BLaER1 treated with 17β-estradiol and CSF1 and Interleukin-3, amounts not matched to agents 10 nM and 100 nM (cell line): Measurements from ENCODE around the gene UBE4B.

Experiments
- H3K27ac ChIP-seq, 11 experiments: shearing (Covaris generic); formaldehyde crosslinking; 2 replicates each; pipeline ENCODE4 v1.8.1; 2022
- H3K27me3 ChIP-seq, 11 experiments: shearing (Covaris generic); formaldehyde crosslinking; 2 replicates each; pipeline ENCODE4 v1.8.1; 2022
- H3K36me3 ChIP-seq, 11 experiments: shearing (Covaris generic); formaldehyde crosslinking; 2 replicates each; pipeline ENCODE4 v1.8.1; 2022
- H3K4me1 ChIP-seq, 10 experiments: shearing (Covaris generic); formaldehyde crosslinking; 2 replicates each; pipeline ENCODE4 v1.8.1; 2022
- H3K4me2 ChIP-seq, 11 experiments: shearing (Covaris generic); formaldehyde crosslinking; 2 replicates each; pipeline ENCODE4 v1.8.1; 2022
- H3K4me3 ChIP-seq, 10 experiments: shearing (Covaris generic); formaldehyde crosslinking; 2 replicates each; pipeline ENCODE4 v1.8.1; 2022
- H3K9ac ChIP-seq, 11 experiments: shearing (Covaris generic); formaldehyde crosslinking; 2 replicates each; pipeline ENCODE4 v1.8.1; 2022
- H3K9me3 ChIP-seq, 11 experiments: shearing (Covaris generic); formaldehyde crosslinking; replicated peaks in 1 of 11; 2 replicates each; pipeline ENCODE4 v1.8.1; 2022
- H4K20me1 ChIP-seq, 11 experiments: shearing (Covaris generic); formaldehyde crosslinking; 2 replicates each; pipeline ENCODE4 v1.8.1; 2022
- Cebpa-rat ChIP-seq, 11 experiments: shearing (Covaris generic); IDR thresholded peaks; 2 replicates each; pipeline ENCODE4 v1.8.1; 2022

The UBE4B gene

DNA sequence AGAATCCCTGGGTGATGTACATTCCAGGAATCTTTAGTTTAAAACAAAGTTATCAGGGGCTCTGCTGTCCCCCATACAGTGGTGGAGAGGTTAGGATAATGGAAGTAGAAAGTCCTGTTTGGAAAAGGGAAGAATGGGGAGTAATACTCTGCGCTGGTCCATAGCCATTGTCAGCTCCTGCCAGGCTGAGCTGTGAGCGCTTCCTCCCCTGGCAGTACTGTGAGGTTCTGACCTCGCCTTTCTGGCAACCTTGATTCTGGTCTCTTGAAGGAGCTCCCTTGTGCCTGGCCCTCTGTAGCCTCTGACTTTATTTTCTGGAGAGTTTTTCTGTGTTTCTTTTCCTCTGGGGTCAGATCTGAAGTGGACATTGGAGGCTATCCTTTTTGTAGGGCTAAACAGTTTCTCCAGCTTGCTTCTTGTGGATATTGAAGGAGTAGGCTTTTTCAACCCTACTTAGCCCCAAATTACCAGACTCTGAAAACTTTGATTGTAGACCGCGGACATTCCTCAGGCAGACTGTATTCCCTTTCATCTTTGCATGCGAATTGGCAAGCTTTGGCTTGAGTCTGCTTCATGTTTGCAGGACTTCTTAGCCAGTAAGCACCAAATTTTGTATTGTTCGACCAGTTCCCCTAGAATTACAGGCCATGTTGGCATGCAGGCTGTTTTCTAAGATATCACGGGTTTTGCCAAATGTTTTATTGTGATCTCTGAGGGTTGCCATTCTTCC lies 13.8 kb downstream of the UBE4B start:
- Histone ChIP-seq H3K9me3 (no peaks in the 10 kb centered on the region), H3K9ac (no peak overlapping the region), H3K27me3 (no peaks in the 10 kb centered on the region), H3K4me3 (no peak overlapping the region), H3K4me1 (peaks cover 0 to 23% (median 14%) of the 10 kb centered on the region in 10 experiments; a peak in 12 of 20 replicates), H3K27ac (no peak overlapping the region; a peak in 1 of 22 replicates), H4K20me1 (peaks cover 0 to 100% (median 97%) of the 10 kb centered on the region in 11 experiments; a peak in 20 of 22 replicates), H3K4me2 (peak overlapping the region in 5 of 11 experiments; percentile 3 to 48 (median 15); a peak in 2 of 22 replicates), H3K36me3 (peaks cover 52 to 86% (median 73%) of the 10 kb centered on the region in 11 experiments)
- no peak for TF ChIP-seq Cebpa-rat (IDR thresholded peaks at IDR 0.05)

GRCh38 chr1:10048601-10049000 lies 15.8 kb downstream of the UBE4B start:
- H3K27me3 ChIP-seq: no peaks in the 10 kb centered on the region
- H3K9me3 ChIP-seq: peaks cover 0 to 3% (median 0%) of the 10 kb centered on the region in 11 experiments; a peak in 1 of 22 replicates
- peaks cover 0 to 100% (median 92%) of the 10 kb centered on the region in 11 experiments; a peak in 20 of 22 replicates for H4K20me1 ChIP-seq
- H3K27ac ChIP-seq: no peak overlapping the region
- peak overlapping the region in 2 of 11 experiments; percentile 1 to 6; a peak in 3 of 22 replicates for H3K4me2 ChIP-seq
- no peak overlapping the region for H3K4me3 ChIP-seq
- TF ChIP-seq Cebpa-rat (IDR thresholded peaks at IDR 0.05): no peak
- peaks cover 62 to 90% (median 75%) of the 10 kb centered on the region in 11 experiments for H3K36me3 ChIP-seq
- H3K4me1 ChIP-seq: peaks cover 0 to 23% (median 14%) of the 10 kb centered on the region in 10 experiments; a peak in 12 of 20 replicates
- no peak overlapping the region for H3K9ac ChIP-seq

DNA sequence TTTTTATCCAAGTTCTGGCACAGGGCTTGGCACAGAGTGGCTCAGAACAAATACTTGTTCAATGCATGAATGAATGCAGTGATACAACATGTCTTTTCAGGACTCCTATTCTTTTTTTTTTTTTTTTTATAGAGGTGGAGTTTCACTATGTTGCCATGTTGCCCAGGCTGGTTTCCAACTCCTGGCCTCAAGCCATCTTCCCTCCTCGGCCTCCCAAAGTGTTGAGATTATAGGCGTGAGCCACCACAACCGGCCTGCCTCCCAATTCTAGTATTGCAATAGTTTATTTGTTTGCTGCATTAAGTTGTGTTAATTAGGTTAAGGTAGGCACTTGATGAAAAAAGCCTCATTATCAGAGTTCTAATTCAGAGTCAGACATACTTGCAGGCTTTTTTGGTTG lies 17.9 kb downstream of the UBE4B start:
- peaks cover 0 to 96% (median 79%) of the 10 kb centered on the region in 11 experiments; a peak in 20 of 22 replicates for H4K20me1 ChIP-seq
- H3K9ac ChIP-seq: no peak overlapping the region
- peaks cover 44 to 84% (median 61%) of the 10 kb centered on the region in 11 experiments for H3K36me3 ChIP-seq
- H3K27me3 ChIP-seq: no peaks in the 10 kb centered on the region
- no peak for TF ChIP-seq Cebpa-rat (IDR thresholded peaks at IDR 0.05)
- no peak overlapping the region for H3K4me3 ChIP-seq
- H3K9me3 ChIP-seq: peaks cover 0 to 5% (median 0%) of the 10 kb centered on the region in 11 experiments; a peak in 1 of 22 replicates
- no peak overlapping the region for H3K4me2 ChIP-seq
- H3K4me1 ChIP-seq: peaks cover 8 to 26% (median 14%) of the 10 kb centered on the region in 10 experiments
- H3K27ac ChIP-seq: no peak overlapping the region

DNA sequence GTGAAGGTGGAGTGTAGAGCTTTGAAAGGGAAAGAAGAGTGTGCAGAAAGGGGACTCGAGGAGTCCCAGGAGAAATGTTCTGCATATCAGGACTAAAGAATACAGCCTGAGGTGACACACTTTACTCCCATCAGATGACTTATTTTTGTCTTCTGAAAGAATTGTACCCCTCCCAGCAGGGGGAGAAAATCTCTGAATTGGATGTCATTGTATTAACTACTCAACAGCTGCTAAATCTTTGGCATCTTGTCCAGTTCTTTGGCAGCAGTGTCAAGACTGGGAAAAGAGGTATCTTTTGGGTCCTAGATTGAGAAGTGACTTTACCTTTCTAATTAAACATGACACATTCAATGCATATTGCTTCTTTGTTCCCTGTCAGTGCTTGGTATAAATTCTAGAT lies 18.9 kb downstream of the UBE4B start:
- Histone ChIP-seq H3K4me3 (no peak overlapping the region), H3K36me3 (peaks cover 39 to 74% (median 59%) of the 10 kb centered on the region in 11 experiments), H4K20me1 (peaks cover 0 to 96% (median 75%) of the 10 kb centered on the region in 11 experiments; a peak in 19 of 22 replicates), H3K27me3 (no peaks in the 10 kb centered on the region), H3K4me2 (no peak overlapping the region), H3K9ac (no peak overlapping the region), H3K27ac (no peak overlapping the region), H3K4me1 (peaks cover 16 to 29% (median 19%) of the 10 kb centered on the region in 10 experiments), H3K9me3 (peaks cover 0 to 5% (median 0%) of the 10 kb centered on the region in 11 experiments; a peak in 1 of 22 replicates)
- no peak for TF ChIP-seq Cebpa-rat (IDR thresholded peaks at IDR 0.05)

- no peak for TF ChIP-seq Cebpa-rat (IDR thresholded peaks at IDR 0.05)
- H3K4me2 ChIP-seq: no peak overlapping the region
- H3K4me3 ChIP-seq: no peak overlapping the region
- H3K27me3 ChIP-seq: no peaks in the 10 kb centered on the region
- peaks cover 39 to 68% (median 55%) of the 10 kb centered on the region in 11 experiments for H3K36me3 ChIP-seq
- peaks cover 0 to 5% (median 0%) of the 10 kb centered on the region in 11 experiments; a peak in 1 of 22 replicates for H3K9me3 ChIP-seq
- no peak overlapping the region for H3K27ac ChIP-seq
- H3K4me1 ChIP-seq: peaks cover 23 to 35% (median 26%) of the 10 kb centered on the region in 10 experiments
- H3K9ac ChIP-seq: no peak overlapping the region
- H4K20me1 ChIP-seq: peaks cover 0 to 96% (median 75%) of the 10 kb centered on the region in 11 experiments; a peak in 19 of 22 replicates
Observed at GRCh38 chr1:10052347-10052746, 19.6 kb downstream of the UBE4B start.

DNA sequence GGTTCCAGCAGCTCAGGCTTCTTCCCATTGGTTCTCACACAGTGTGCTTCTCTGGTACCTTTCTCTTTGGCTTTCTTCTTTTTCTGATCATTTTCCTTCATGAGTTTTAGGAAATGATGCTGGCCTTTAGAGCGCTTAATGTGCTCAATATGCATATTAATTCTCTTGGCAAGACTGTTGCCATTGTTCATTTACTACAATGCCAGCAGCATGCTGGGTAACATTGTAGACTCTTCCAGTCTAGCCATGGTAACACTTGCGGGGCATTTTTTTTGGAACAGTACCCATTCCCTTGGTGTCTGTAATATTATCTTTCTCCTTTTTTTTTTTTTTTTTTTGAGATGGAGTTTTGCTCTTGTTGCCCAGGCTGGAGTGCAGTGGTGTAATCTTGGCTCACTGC lies 21.7 kb downstream of the UBE4B start:
- Histone ChIP-seq H3K27me3 (no peaks in the 10 kb centered on the region), H4K20me1 (peaks cover 8 to 96% (median 76%) of the 10 kb centered on the region in 11 experiments; a peak in 20 of 22 replicates), H3K27ac (no peak overlapping the region; a peak in 1 of 22 replicates), H3K4me1 (peaks cover 29 to 45% (median 39%) of the 10 kb centered on the region in 10 experiments), H3K4me3 (no peak overlapping the region), H3K9ac (no peak overlapping the region), H3K9me3 (peaks cover 0 to 5% (median 0%) of the 10 kb centered on the region in 11 experiments; a peak in 1 of 22 replicates), H3K36me3 (peaks cover 43 to 68% (median 50%) of the 10 kb centered on the region in 11 experiments), H3K4me2 (no peak overlapping the region)
- no peak for TF ChIP-seq Cebpa-rat (IDR thresholded peaks at IDR 0.05)

- H3K9me3 ChIP-seq: peaks cover 0 to 5% (median 0%) of the 10 kb centered on the region in 11 experiments; a peak in 1 of 22 replicates
- H4K20me1 ChIP-seq: peaks cover 8 to 96% (median 70%) of the 10 kb centered on the region in 11 experiments; a peak in 20 of 22 replicates
- H3K4me1 ChIP-seq: peaks cover 29 to 47% (median 39%) of the 10 kb centered on the region in 10 experiments
- H3K4me3 ChIP-seq: no peak overlapping the region
- H3K9ac ChIP-seq: no peak overlapping the region; a peak in 1 of 22 replicates
- H3K36me3 ChIP-seq: peaks cover 30 to 55% (median 37%) of the 10 kb centered on the region in 11 experiments
- TF ChIP-seq Cebpa-rat (IDR thresholded peaks at IDR 0.05): no peak
- peak overlapping the region in 8 of 11 experiments; percentile 53 to 67 (median 62); a peak in 16 of 22 replicates for H3K27ac ChIP-seq
- peak overlapping the region; percentile 41 to 70 (median 60) for H3K4me2 ChIP-seq
- H3K27me3 ChIP-seq: no peaks in the 10 kb centered on the region
Observed at GRCh38 chr1:10056599-10056987, 23.8 kb downstream of the UBE4B start.

DNA sequence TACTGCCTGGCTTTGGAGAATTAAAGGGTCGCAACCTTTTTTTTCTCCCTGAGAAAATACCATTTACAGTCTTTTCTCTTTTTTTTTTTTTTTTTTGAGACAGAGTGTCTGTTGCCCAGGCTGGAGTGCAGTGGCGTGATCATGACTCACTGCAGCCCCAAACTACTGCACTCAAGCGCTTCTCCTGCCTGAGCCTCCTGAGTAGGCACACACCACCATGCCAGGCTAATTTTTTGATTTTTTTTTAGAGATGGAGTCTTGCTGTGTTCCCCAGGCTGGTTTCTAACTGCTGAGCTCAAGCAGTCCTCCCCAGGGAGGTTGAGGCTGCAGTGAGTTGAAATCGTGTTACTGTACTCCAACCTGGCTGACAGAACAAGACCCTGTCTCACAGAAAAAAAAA lies 24.6 kb downstream of the UBE4B start:
- TF ChIP-seq Cebpa-rat (IDR thresholded peaks at IDR 0.05): no peak
- Histone ChIP-seq H3K4me2 (peak overlapping the region; percentile 41 to 70 (median 60); a peak in 18 of 22 replicates), H3K36me3 (peaks cover 23 to 48% (median 32%) of the 10 kb centered on the region in 11 experiments)

More for the DNA sequence above, 24.6 kb downstream of the UBE4B start:
- Histone ChIP-seq H3K4me3 (no peak overlapping the region), H3K4me1 (peaks cover 29 to 47% (median 39%) of the 10 kb centered on the region in 10 experiments), H3K9ac (no peak overlapping the region; a peak in 1 of 22 replicates), H3K27ac (peak overlapping the region in 4 of 11 experiments; percentile 1 to 60 (median 26); a peak in 4 of 22 replicates), H4K20me1 (peaks cover 8 to 96% (median 71%) of the 10 kb centered on the region in 11 experiments; a peak in 20 of 22 replicates), H3K27me3 (no peaks in the 10 kb centered on the region), H3K9me3 (peaks cover 0 to 5% (median 0%) of the 10 kb centered on the region in 11 experiments; a peak in 1 of 22 replicates)
